K562 (cell line): Measurements from ENCODE around the gene PHETA1. TPM values are rescaled to one million over a fixed set of nuclear protein-coding genes. Genes with fewer than 3 reads are reported as not detected.
A peak's percentile ranks its signal among the peaks of the same experiment; 100 is the strongest.

Source experiments
- DDX20 ChIP-seq: fragments of 450-650 bp; IDR thresholded peaks from 2 replicates; pipeline ENCODE4 v1.6.1; 2016; ENCODE audit warnings: missing genetic modification characterization, low read depth, mild to moderate bottlenecking, missing compliant biosample characterization, moderate library complexity
- DMBX1 ChIP-seq: fragments of 250-450 bp; sonication (Bioruptor Pico); IDR thresholded peaks from 2 replicates; pipeline ENCODE4 v1.8.0; 2022; ENCODE audit warnings: inconsistent platforms, mild to moderate bottlenecking, moderate library complexity, borderline replicate concordance
- FOXP4 ChIP-seq: sonication (generic); formaldehyde crosslinking; IDR thresholded peaks from 2 replicates; pipeline ENCODE4 v1.8.0; 2022; ENCODE audit warnings: mild to moderate bottlenecking, missing genetic modification reagents, borderline replicate concordance
- JUN ChIP-seq, 2 experiments: sonication (generic) in 1 of 2; formaldehyde crosslinking in 1 of 2; IDR thresholded peaks; 2 replicates each; pipeline versions ENCODE4 v1.6.1 to v1.8.0; 2012 to 2022; ENCODE audit warnings: borderline replicate concordance in 2 of 2, mild to moderate bottlenecking in 2 of 2, improper control_type of control experiment in 1 of 2, low read depth in 1 of 2, low read length in 1 of 2, missing genetic modification reagents in 1 of 2
- KAT7 ChIP-seq: sonication (generic); formaldehyde crosslinking; IDR thresholded peaks from 2 replicates; pipeline ENCODE4 v1.8.0; 2022; ENCODE audit warnings: missing genetic modification reagents, mild to moderate bottlenecking, borderline replicate concordance
- KLF13 ChIP-seq: fragments of 450-650 bp; IDR thresholded peaks from 2 replicates; pipeline ENCODE4 v1.6.1; 2016; ENCODE audit warnings: missing genetic modification characterization, low read depth, mild to moderate bottlenecking, missing compliant biosample characterization, moderate library complexity, borderline replicate concordance
- MCM2 ChIP-seq: fragments of 450-650 bp; IDR thresholded peaks from 2 replicates; pipeline ENCODE4 v1.6.1; 2017; ENCODE audit warnings: low read depth, mild to moderate bottlenecking
- RBM14 ChIP-seq: fragments of 200-400 bp; formaldehyde crosslinking; IDR thresholded peaks from 2 replicates; pipeline ENCODE4 v1.6.1; 2018; ENCODE audit warnings: low read depth, mild to moderate bottlenecking, low read length, moderate library complexity, borderline replicate concordance; ENCODE audit not compliant: insufficient read depth
- RBM22 ChIP-seq: fragments of 200-400 bp; formaldehyde crosslinking; IDR thresholded peaks from 2 replicates; pipeline ENCODE4 v1.6.1; 2018; ENCODE audit warnings: low read length, low read depth; ENCODE audit not compliant: poor library complexity, severe bottlenecking
- RBM39 ChIP-seq: fragments of 200-400 bp; formaldehyde crosslinking; optimal IDR thresholded peaks from 2 replicates; pipeline ENCODE3; 2018; ENCODE audit warnings: low read depth, low read length
- RFX5 ChIP-seq: IDR thresholded peaks from 2 replicates; pipeline ENCODE4 v1.6.1; 2011; ENCODE audit warnings: low read depth, mild to moderate bottlenecking, improper control_type of control experiment, low read length
- SREBF2 ChIP-seq: sonication (generic); formaldehyde crosslinking; IDR thresholded peaks from 2 replicates; pipeline ENCODE4 v1.4.0; 2020; ENCODE audit warnings: mild to moderate bottlenecking, missing genetic modification reagents
- TFE3 ChIP-seq: fragments of 450-650 bp; formaldehyde crosslinking; IDR thresholded peaks from 2 replicates; pipeline ENCODE4 v1.4.0; 2020; ENCODE audit warnings: mild to moderate bottlenecking, mixed read lengths
- TRIM28 ChIP-seq: fragments of 450-650 bp; IDR thresholded peaks from 2 replicates; pipeline ENCODE4 v1.6.1; 2017
- ZNF23 ChIP-seq: fragments of 250-450 bp; sonication (Bioruptor Pico); IDR thresholded peaks from 2 replicates; pipeline ENCODE4 v1.4.0; 2020; ENCODE audit warnings: mild to moderate bottlenecking
- ZNF324 ChIP-seq: fragments of 250-450 bp; sonication (Bioruptor Pico); IDR thresholded peaks from 2 replicates; pipeline ENCODE4 v1.4.0; 2020; ENCODE audit warnings: mild to moderate bottlenecking
- ZNF717 ChIP-seq: fragments of 250-450 bp; sonication (Bioruptor Pico); IDR thresholded peaks from 2 replicates; pipeline ENCODE4 v1.5.0; 2021
- polyA plus RNA-seq, 8 experiments: library from polyadenylated mRNA; depleted of rRNA in 4 of 8; stranded (reverse) in 5 of 8; unstranded in 3 of 8; fragments of >200 nt; fragmentation: Nextera tagmentation in 2 of 8; fragmentation: Illumina TruSeq in 1 of 8; extraction: Ambion mirVana in 2 of 8; extraction: Trizol in 1 of 8; gene quantifications; 2 replicates each; pipeline versions ENCODE4 v1.2.1 to v1.2.3, GENCODE V29; 2011 to 2014; ENCODE audit warnings: inconsistent platforms in 1 of 8, missing spikeins in 1 of 8
- total RNA-seq, 7 experiments: library from RNA; depleted of rRNA in 6 of 7; stranded (reverse); fragments of >200 nt in 6 of 7; fragmentation: Illumina TruSeq in 2 of 7; extraction: Trizol in 2 of 7; gene quantifications; 2 replicates each; pipeline versions ENCODE4 v1.2.1 to v1.2.3, GENCODE V29; 2011 to 2021; ENCODE audit warnings: low replicate concordance in 1 of 7
- TF ChIP-seq, protein P1 (sequence below): IDR thresholded peaks from 3 replicates; pipeline ENCODE4 v1.6.1; 2011; ENCODE audit warnings: borderline replicate concordance, mild to moderate bottlenecking; ENCODE audit not compliant: insufficient read length, insufficient read depth
- TF ChIP-seq, protein P2 (sequence below), 2 experiments: fragments of 150-350 bp in 1 of 2; IDR thresholded peaks; 2 replicates each; pipeline ENCODE4 v1.6.1; 2012 to 2016; ENCODE audit warnings: low read depth in 2 of 2, low read length in 2 of 2, mild to moderate bottlenecking in 1 of 2, moderate library complexity in 1 of 2

The PHETA1 gene
- total and polyA plus RNA-seq, 9 of the 15 experiments (the other 6 are each of a cell fraction or from before 2014, with no cell fraction given) = 0.03 to 12.4 (median 3.0) TPM

GRCh38 chr12:111409780-111410430, 41.0 kb upstream of the PHETA1 start (continued):
- TF ChIP-seq, protein P1, sequence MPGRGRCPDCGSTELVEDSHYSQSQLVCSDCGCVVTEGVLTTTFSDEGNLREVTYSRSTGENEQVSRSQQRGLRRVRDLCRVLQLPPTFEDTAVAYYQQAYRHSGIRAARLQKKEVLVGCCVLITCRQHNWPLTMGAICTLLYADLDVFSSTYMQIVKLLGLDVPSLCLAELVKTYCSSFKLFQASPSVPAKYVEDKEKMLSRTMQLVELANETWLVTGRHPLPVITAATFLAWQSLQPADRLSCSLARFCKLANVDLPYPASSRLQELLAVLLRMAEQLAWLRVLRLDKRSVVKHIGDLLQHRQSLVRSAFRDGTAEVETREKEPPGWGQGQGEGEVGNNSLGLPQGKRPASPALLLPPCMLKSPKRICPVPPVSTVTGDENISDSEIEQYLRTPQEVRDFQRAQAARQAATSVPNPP = no peak
- TF ChIP-seq KAT7 (no peak), TFE3 (CRISPR knock-in tag) (no peak), RBM39 (no peak), ZNF324 (CRISPR knock-in tag) (no peak), KLF13 (no peak), DMBX1 (CRISPR knock-in tag) (0 out of 2 replicates have a peak, but pooled peaks have one; percentile 35), RFX5 (no peak), TRIM28 (no peak), RBM14 (no peak), MCM2 (no peak), SREBF2 (CRISPR knock-in tag) (no peak), JUN (IDR thresholded peaks at IDR 0.05; ENCODE audit: borderline replicate concordance, low read depth, low read length) (0 out of 2 replicates have a peak, but pooled peaks have one; percentile 18), JUN (CRISPR knock-in tag; IDR thresholded peaks at IDR 0.05; ENCODE audit: borderline replicate concordance) (no peak), FOXP4 (no peak), DDX20 (tag) (no peak), RBM22 (no peak), ZNF717 (CRISPR knock-in tag) (no peak), ZNF23 (CRISPR knock-in tag) (no peak)
- TF ChIP-seq, protein P2, sequence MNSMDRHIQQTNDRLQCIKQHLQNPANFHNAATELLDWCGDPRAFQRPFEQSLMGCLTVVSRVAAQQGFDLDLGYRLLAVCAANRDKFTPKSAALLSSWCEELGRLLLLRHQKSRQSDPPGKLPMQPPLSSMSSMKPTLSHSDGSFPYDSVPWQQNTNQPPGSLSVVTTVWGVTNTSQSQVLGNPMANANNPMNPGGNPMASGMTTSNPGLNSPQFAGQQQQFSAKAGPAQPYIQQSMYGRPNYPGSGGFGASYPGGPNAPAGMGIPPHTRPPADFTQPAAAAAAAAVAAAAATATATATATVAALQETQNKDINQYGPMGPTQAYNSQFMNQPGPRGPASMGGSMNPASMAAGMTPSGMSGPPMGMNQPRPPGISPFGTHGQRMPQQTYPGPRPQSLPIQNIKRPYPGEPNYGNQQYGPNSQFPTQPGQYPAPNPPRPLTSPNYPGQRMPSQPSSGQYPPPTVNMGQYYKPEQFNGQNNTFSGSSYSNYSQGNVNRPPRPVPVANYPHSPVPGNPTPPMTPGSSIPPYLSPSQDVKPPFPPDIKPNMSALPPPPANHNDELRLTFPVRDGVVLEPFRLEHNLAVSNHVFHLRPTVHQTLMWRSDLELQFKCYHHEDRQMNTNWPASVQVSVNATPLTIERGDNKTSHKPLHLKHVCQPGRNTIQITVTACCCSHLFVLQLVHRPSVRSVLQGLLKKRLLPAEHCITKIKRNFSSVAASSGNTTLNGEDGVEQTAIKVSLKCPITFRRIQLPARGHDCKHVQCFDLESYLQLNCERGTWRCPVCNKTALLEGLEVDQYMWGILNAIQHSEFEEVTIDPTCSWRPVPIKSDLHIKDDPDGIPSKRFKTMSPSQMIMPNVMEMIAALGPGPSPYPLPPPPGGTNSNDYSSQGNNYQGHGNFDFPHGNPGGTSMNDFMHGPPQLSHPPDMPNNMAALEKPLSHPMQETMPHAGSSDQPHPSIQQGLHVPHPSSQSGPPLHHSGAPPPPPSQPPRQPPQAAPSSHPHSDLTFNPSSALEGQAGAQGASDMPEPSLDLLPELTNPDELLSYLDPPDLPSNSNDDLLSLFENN (IDR thresholded peaks at IDR 0.05; ENCODE audit: low read depth in 2 of 2, low read length in 2 of 2) = peak in 1 of 2 experiments; percentile 59; a peak in 1 of 4 replicates
